ENCODE results near the gene C20orf204.

GRCh38 chr20:64058536-64058935 is 22.6 kb downstream of the C20orf204 start:
- TF ChIP-seq CTCF (IDR thresholded peaks at IDR 0.05; ENCODE audit: low read length) (no peak), EZH2 (optimal IDR thresholded peaks at IDR 0.05; ENCODE audit: low read depth, low read length) (no peak)

Data from MM.1S (cell line).